T-helper 22 cell (primary cell): Measurements from ENCODE around the gene PDE8B.

Experiments
- DNase-seq: peaks from one replicate; pipeline ENCODE4 v3.0.0-alpha.2; 2020; ENCODE audit warnings: low read depth

Gene PDE8B

GRCh38 chr5:77294185-77294584 lies 83.7 kb downstream of the PDE8B start:
- no peak for DNase-seq

- DNase-seq = no peak
These were observed 85.4 kb downstream of the PDE8B start for GRCh38 chr5:77295863-77296378.

GRCh38 chr5:77298146-77298545 lies 87.7 kb downstream of the PDE8B start:
- no peak for DNase-seq

- no peak for DNase-seq
These were observed 90.0 kb downstream of the PDE8B start for GRCh38 chr5:77300451-77300850.

- no peak for DNase-seq
These were observed 91.0 kb downstream of the PDE8B start for GRCh38 chr5:77301447-77301883.

GRCh38 chr5:77302247-77302646 lies 91.8 kb downstream of the PDE8B start:
- DNase-seq = no peak

GRCh38 chr5:77302653-77303052 lies 92.2 kb downstream of the PDE8B start:
- no peak for DNase-seq

GRCh38 chr5:77304388-77304787 lies 93.9 kb downstream of the PDE8B start:
- DNase-seq = no peak

- no peak for DNase-seq
These were observed 94.9 kb downstream of the PDE8B start for GRCh38 chr5:77305222-77305846.

GRCh38 chr5:77305956-77306355 lies 95.5 kb downstream of the PDE8B start:
- no peak for DNase-seq

GRCh38 chr5:77306531-77306930 lies 96.1 kb downstream of the PDE8B start:
- DNase-seq = no peak

- no peak for DNase-seq
These were observed 97.9 kb downstream of the PDE8B start for GRCh38 chr5:77308154-77308960.

- DNase-seq = no peak
These were observed 98.7 kb downstream of the PDE8B start for GRCh38 chr5:77309140-77309539.

GRCh38 chr5:77310494-77311213 lies 100.2 kb downstream of the PDE8B start:
- no peak for DNase-seq

- DNase-seq = no peak
These were observed 100.7 kb downstream of the PDE8B start for GRCh38 chr5:77311214-77311571.

GRCh38 chr5:77312413-77312812 lies 101.9 kb downstream of the PDE8B start:
- no peak for DNase-seq

GRCh38 chr5:77316871-77317661 lies 106.6 kb downstream of the PDE8B start:
- no peak for DNase-seq

- DNase-seq = no peak
These were observed 107.6 kb downstream of the PDE8B start for GRCh38 chr5:77318060-77318459.

GRCh38 chr5:77319117-77319804 lies 108.8 kb downstream of the PDE8B start:
- DNase-seq = no peak

- DNase-seq = no peak
These were observed 111.4 kb downstream of the PDE8B start for GRCh38 chr5:77321793-77322394.

GRCh38 chr5:77322406-77322805 lies 111.9 kb downstream of the PDE8B start:
- DNase-seq = no peak
